Ovary (tissue), 3 donors: ENCODE results near the gene ARHGEF4.

Experiments used
- CTCF ChIP-seq, 3 donors: fragments of 450-650 bp in 2 of 3; fragments of 200-600 bp in 1 of 3; IDR thresholded peaks; one replicate each; pipeline versions ENCODE4 v1.5.1 to v1.8.0; 2016 to 2022; ENCODE audit warnings: antibody characterized with exemption in 3 of 3, mild to moderate bottlenecking in 1 of 3
- POLR2A ChIP-seq: fragments of 450-650 bp; IDR thresholded peaks from one replicate; pipeline ENCODE4 v1.6.1; 2017; ENCODE audit warnings: antibody characterized with exemption, mild to moderate bottlenecking, moderate library complexity
- donor health status: DM: no; HTN: no; CAD: no.

DNA sequence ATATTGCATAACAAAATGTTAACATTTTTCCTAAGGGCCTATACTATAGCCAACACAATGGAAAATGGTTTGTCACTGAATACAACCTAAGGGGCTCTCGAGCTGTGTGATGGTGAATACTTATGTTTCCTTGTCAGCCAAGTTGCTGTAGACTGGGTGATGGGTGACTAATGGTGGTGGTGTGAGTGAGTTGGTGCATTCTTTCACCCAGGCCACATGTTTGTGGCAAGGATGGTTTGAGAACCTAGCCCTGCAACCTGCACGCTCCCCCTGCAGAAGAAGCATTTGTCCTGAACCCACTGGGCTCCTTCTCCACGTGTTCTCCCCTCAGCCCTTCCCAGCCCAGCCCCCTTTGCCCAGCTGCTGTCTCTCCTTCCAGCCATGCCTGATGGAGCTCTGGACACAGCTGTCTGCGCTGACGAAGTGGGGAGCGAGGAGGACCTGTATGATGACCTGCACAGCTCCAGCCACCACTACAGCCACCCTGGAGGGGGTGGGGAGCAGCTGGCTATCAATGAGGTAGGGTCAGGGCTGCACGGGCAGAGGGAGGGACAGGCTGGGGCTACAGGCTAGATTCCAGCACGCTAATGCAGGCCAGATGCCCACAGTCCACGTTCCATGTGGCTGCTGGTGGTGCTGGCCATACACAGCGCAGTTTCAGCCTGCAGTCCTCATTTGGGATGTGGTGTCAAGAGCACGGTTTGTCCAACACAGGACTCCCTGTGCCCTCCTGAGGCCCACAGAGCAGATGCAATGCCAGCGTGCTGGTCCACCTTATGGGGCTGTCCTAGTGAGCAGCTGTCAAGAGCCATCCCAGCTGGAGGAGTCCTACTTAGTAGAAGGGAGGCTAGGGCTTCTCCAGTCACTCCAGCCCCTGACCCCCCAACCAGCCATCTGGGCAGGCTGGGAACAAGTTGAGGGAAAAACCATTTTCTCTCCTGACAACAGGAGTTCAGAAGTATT is 191.1 kb downstream of the ARHGEF4 start:
- TF ChIP-seq POLR2A (no peak), CTCF (IDR thresholded peaks at IDR 0.05) (no peak)
